ENCODE measurements around the gene RSPH4A. TPM values are rescaled to one million over a fixed set of nuclear protein-coding genes. Genes with fewer than 3 reads are reported as not detected.

Gene RSPH4A
- total RNA-seq, 4 donors from 2014 or later: 0.29 to 0.50 TPM; not detected in 2

Other genes starting within 250 kb of the RSPH4A start
- gene DSE, start 245.5 kb upstream of the RSPH4A start, total RNA-seq: 10 to 100 TPM; 27.8 to 42.1 (median 31.5) TPM
- 1 to 10 TPM in 2 of 4 donors, not detected in 2; 1.2 to 3.0 TPM for gene CALHM6, start 155.1 kb upstream of the RSPH4A start, total RNA-seq
- gene CALHM5, start 104.8 kb upstream of the RSPH4A start, total RNA-seq: 1 to 10 TPM; 2.0 to 4.2 (median 3.3) TPM
- under 1 TPM in 1 of 4 donors, not detected in 3; 0.42 TPM for gene TRAPPC3L, start 70.8 kb upstream of the RSPH4A start, total RNA-seq
- not detected for gene CALHM4, start 62.7 kb upstream of the RSPH4A start, total RNA-seq
- gene RWDD1, start 45.0 kb upstream of the RSPH4A start, total RNA-seq: 10 to 100 TPM; 44.1 to 76.4 (median 53.3) TPM
- 1 to 10 TPM; 5.6 to 8.0 (median 7.3) TPM for gene ZUP1, start 52.3 kb downstream of the RSPH4A start, total RNA-seq
- gene KPNA5, start 64.7 kb downstream of the RSPH4A start, total RNA-seq: 10 to 100 TPM in 3 of 4 donors, 1 to 10 TPM in 1; 8.7 to 15.0 (median 12.7) TPM
- 10 to 100 TPM in 1 of 4 donors, 1 to 10 TPM in 3; 4.2 to 14.7 (median 8.7) TPM for gene FAM162B, start 149.2 kb downstream of the RSPH4A start, total RNA-seq
- gene GPRC6A, start 212.6 kb downstream of the RSPH4A start, total RNA-seq: not detected